HS-5 (cell line): ENCODE results near the gene PLD1.
"Not testable (repeated sequence)": the region's sequence is repeated elsewhere in the genome, so short reads cannot be mapped to it uniquely, and the experiment has no call there.

Source experiments
- DNase-seq: peaks from one replicate; pipeline ENCODE4 v3.0.0-alpha.2; 2012; ENCODE audit warnings: low read depth

PLD1 gene

DNA sequence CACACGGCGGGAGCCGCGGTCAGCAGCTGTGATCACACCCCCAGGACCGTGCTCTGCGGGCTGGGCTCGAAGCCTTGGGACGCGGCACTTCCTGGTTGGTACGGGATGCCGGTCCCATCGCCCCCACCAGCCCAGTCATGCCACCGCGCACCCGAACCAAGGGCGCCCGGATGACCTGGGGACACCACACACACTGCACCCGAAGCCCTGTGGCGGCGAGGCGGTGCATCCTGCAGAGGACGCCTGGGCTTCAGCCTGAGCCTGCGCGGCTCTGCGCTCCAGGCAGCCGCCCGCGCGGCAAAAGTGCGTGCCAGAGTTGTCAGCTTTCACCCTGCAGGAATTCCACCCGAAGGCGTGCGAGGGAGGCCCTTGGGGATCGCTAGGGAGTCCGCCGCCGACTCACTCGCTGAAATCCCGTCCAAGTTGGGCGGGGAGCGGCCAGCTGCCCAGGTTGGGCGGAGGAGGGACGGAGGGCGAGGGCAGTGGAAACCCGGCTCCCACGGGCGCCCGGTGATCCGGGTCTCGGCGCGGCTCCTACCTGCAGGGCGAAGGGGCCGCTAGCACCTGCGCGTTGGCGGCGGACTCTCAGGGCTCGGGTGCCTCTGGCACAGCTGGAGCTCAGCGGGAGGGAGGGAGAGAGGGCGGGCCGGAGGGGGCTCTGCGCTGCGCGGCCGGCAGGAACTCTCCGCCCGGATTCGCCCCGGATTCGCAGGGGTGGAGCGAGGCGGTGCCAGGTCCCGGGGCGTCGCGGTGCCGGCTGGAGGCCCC, at the start of gene PLD1:
PLD1 (minus strand) TSS at position 623 of the 768 bp plus-strand sequence. CDS start 72,432 bp downstream, outside the sequence.
- DNase-seq = no peak

DNA sequence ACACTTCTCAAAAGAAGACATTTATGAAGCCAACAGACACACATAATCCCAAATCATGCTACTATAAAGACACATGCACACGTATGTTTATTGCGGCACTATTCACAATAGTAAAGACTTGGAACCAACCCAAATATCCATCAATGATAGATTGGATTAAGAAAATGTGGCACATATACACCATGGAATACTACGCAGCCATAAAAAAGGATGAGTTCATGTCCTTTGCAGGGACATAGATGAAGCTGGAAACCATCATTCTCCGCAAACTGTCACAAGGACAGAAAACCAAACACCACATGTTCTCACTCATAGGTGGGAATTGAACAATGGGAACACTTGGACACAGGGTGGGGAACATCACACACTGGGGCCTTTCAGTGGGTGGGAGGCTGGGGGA, 48.5 kb upstream of the PLD1 start:
- not testable (repeated sequence) for DNase-seq

GRCh38 chr3:171854649-171855305, 44.5 kb upstream of the PLD1 start:
- DNase-seq = no peak

GRCh38 chr3:171851660-171852058, 41.4 kb upstream of the PLD1 start:
- no peak for DNase-seq

DNA sequence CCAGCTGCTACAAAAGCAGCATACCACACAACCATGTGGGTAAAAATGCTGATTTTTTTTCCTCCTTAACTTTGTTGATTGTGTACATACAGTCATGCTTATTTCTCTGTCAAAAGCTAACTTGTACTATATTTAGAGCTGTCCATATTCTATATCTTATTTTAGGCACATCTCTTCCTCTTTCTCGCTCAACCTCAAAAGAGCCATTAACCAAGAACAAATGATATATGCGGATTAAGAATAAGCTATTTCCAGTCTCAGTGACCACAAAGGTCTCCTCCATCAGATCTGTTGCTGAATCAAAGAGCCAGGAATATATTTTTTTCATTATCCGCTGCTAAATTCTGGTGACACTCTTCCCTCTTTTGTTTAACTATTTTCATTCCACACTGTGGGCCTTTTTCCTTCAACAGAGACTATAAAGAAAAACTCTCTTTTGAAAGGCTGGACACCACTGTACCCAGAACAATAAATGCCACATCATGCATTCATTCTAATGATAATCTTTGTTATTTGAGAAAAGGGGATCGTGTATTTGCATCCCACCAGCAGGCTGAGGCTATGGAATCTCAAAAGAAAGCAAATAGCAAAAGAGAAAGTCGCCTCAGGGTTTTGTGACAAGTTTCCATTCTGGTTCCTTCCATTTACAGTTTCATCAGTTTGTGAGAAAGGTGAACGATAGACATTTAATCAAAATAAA, 40.8 kb upstream of the PLD1 start:
- DNase-seq = no peak

- no peak for DNase-seq
These were observed 40.2 kb upstream of the PLD1 start for GRCh38 chr3:171850320-171850959.

DNA sequence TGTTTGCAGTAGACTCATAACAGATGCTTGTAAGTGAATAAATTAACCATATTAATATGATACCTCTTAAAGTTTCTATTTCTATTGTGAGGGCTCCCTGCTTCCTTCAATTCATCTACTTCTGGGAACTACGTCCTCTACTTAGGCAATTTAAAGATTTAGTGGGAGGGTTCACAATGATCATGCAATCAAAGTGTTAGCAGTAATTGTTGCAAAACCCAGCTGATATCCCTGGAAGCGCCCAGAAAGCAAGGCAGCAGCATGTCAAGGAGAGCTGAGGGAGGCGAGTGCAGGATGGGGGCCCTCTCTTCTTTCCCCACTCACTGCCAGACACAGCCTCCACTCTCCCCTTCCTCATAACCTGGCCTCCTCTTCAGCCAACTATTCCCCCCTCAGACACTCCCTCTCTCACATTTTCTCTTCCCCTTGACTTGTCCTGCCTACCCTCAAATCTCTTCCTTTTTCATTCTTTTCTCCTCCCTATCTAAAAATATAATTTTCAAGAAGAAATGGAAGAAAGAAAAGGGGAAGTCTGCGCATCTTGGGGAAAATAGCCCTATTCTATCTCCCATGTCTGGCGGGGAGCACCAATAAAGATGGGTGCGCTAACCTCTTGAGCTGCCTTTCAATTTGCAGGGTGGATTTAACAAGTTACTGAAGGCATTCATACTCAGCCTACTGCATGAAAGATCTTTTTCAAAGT, 39.5 kb upstream of the PLD1 start:
- DNase-seq = no peak

DNA sequence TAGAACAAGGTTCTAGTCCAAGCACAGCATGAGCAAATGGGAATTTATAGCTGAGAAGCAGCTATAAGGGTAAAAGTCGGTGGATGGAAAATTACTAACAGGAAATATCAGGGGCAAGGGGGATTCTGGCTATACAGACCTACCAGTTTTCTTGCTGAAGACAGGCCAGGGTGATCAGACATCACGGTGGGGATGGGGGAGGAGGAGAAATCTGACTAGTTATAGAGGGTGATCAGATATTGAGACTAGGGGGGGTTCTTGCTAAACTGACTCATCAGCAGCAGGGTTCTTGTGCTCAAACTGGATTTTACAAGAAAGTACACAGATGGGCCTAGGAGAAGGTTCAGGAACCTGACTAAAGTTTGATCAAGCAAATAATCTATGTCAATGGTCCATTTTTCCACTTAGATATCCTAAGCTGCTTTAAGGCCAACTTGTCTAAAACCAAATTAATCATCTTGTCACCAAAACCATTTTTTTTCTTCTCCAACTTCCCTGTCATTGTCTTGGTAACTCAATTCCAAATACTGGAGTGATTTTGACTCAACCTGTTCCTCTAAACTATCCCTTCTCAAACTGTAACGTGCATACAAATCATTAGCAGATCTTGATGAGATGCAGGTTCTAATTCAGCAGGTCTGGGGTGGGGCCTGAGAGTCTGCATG, 37.4 kb upstream of the PLD1 start:
- DNase-seq = no peak

DNA sequence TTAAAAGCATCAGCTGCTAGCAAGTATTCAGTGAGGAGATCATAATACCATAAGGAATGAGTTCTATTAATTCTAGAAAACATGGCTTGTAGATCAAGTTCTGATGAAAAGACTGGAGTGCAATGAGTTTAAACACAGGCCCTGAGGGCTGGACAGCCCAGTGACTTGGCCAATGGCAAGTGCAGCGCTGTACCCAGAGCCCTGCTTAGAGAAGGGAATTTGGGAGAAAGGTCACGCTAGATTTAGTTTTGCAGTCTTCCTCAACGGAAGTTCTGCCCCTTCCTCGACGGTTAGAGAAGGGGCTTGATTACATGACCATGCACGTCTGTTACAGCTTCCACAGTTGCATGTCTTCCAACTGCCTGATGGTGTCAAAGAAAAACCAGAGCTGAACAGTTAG, 36.9 kb upstream of the PLD1 start:
- no peak for DNase-seq

- no peak for DNase-seq
These were observed 36.3 kb upstream of the PLD1 start for GRCh38 chr3:171846597-171846996.

DNA sequence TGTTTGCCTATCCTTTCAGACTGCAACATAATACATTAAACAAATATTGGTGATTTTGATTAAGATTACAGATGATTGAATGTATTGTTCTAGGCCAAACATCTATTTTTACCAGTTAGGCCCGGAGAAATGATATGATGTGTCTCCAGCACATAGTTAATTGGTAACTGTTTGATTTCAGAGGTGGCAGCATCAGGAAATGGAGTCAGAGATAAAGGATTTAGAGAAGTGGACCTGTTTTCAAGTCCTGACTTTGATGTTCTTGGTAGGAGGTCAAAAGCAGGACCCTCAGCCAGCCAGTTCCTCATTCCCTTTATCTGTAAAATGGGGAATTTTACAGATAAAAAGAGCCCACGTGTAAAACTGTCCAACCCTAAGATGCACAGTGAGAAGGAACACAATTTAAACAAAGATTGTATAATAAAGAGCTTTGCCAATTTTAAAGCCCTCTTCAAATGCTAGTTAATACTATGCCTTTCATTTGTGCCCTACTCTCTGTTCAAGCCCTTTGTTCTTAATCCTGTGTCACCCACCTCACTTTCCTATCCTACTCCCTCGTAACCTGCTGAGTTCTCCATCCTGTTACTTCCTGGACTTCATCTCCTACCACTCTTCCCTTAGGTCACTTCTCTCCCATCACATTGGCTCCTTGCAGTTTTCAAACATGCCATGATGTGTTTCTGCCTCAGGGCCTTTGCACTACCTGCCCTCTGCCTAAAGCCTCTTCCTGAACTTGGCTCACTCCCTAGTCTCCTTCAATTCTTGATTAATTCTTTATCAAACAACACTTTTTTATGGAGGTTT, 35.4 kb upstream of the PLD1 start:
- DNase-seq = no peak

DNA sequence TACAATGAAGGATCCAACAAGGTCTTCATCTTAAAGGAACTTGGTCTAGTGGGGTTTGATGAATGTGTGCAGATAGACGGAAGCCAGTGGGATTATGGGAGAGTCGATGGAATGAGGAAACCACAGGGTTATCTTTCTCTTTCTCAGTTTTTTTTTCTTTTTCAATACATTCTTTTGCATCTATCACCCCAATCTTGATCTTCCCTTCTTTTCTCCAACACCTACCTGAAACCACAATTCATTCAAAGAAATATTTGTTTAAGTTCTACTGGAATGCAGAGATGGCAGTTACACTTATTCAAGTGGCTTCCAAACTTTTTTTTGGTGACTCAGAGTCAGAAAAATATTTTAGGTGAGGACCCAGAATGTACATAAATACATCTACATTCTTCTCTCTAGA, 34.6 kb upstream of the PLD1 start:
- DNase-seq = no peak

GRCh38 chr3:171842864-171843518, 32.7 kb upstream of the PLD1 start, which contains the start of gene TMEM212:
TSS of gene TMEM212 (plus strand) at chr3:171843349. CDS start at chr3:171843384, 35 bp downstream.
- no peak for DNase-seq

DNA sequence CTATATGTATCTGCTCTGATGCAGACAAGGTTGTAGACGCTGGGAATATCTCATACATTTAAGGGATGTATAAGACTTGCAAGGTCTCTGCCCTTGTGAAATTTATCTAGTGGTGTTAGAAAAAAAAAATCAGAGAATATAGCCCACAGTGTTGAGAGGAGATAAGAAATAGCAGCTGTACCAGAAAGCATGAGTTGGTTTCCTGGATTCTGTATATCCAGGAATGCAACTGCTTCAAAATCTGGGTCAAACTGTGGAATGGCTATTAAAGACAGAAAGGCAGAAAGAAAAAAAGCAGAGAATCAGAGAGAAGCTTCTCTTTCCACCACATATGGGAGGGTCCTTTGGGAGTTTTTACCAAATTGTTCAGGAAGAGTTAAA, 31.3 kb upstream of the PLD1 start:
- DNase-seq = no peak

GRCh38 chr3:171840811-171841619, 30.7 kb upstream of the PLD1 start:
- no peak for DNase-seq

GRCh38 chr3:171840445-171840810, 30.1 kb upstream of the PLD1 start:
- no peak for DNase-seq

GRCh38 chr3:171839270-171839669, 29.0 kb upstream of the PLD1 start:
- DNase-seq = no peak

DNA sequence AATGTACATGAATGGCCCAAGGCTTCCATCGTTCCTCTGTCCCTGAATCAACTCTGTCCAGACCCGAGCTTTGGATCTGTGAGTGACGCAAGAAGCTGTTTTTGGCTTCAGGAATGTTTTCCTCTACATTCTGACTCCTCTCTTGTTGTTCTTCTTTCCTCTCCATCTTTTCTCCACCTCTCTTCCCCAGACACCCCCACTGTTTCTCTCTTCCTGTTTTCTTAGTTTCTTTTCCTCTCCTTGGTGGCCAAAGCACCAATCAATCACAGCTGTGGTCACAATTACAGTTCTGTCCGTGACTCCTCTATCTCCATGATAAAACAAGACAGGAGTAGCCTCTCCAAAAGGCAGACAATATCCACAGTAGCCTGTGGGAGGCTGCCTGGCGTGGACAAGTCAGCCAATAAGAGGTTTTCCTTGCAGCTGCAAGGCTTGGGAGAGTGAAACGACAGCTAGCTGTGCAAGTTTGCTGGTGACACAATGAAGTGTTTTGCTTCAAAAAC, 28.0 kb upstream of the PLD1 start:
- DNase-seq = no peak

GRCh38 chr3:171837698-171838097, 27.4 kb upstream of the PLD1 start:
- no peak for DNase-seq
